KOPT-K1 (cell line): Measurements from ENCODE around the gene CAMK4.
"Not testable (repeated sequence)": the region's sequence is repeated elsewhere in the genome, so short reads cannot be mapped to it uniquely, and the experiment has no call there.

ENCODE experiments used
- H3K27ac ChIP-seq: fragments of 200-600 bp; sonication (generic); 2 replicates; pipeline ENCODE4 v1.5.1; 2016; ENCODE audit warnings: antibody characterized with exemption, mild to moderate bottlenecking, low read depth, low read length; ENCODE audit not compliant: poor library complexity, severe bottlenecking
- H3K36me3 ChIP-seq: fragments of 200-600 bp; sonication (generic); 2 replicates; pipeline ENCODE4 v1.5.1; 2017; ENCODE audit warnings: antibody characterized with exemption, mild to moderate bottlenecking, low read length, moderate library complexity; ENCODE audit not compliant: insufficient read depth
- H3K9me3 ChIP-seq: fragments of 200-600 bp; sonication (generic); 2 replicates; pipeline ENCODE4 v1.5.1; 2017; ENCODE audit warnings: antibody characterized with exemption, low read length, mild to moderate bottlenecking; ENCODE audit not compliant: insufficient read depth, poor library complexity, severe bottlenecking

Gene CAMK4

DNA sequence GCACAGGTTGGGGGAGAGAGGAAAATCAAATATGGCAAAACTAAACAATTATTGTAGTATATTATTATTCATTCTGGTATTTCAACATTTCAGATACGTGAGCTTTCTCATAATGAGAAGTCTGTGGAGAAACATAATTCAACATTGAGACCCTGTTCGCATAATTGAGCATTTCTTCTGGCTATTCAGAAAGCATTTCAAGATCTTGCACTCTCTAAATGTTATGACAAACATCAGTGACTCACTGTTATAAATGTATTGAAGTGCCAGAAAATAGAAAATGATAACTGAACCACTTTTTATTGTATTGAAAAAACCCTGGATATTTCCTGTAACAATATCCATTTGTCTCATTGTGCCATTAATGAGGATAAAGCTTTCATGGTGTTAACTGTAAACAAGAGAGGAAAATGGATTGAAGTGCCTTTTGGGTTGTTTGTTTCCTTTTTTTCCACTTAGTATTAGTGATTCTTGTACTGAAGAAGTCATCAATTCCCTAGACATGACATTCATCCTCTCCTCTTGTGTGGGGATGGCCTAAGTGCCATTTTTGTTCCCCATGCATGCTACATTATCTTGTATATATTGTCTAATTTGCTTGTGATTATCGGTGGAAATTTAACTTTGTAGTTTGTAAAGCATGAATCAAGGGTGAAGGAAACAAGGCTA is 124.6 kb downstream of the CAMK4 start:
- H3K36me3 ChIP-seq = peaks cover 27% of the 10 kb centered on the region
- H3K9me3 ChIP-seq = no peaks in the 10 kb centered on the region
- no peak overlapping the region for H3K27ac ChIP-seq

DNA sequence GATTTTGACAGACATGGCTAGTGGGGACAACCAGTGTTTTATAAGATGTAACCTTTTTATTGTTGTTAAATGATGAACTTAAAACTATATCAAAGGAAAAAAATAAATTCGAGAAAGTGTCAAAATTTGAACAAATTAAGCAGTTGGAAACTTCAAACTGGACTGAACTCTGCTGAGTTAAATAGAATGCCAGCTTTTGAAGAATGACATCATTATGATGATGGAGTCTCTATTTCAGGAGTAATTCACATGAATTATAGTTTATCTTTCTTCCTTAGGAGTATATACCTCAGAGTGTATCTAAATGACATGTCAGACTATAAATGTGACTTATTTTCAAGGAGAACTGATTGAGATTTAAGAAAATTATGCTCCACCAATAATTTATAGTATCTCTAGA is 125.2 kb downstream of the CAMK4 start:
- H3K27ac ChIP-seq = no peak overlapping the region
- peaks cover 27% of the 10 kb centered on the region for H3K36me3 ChIP-seq

DNA sequence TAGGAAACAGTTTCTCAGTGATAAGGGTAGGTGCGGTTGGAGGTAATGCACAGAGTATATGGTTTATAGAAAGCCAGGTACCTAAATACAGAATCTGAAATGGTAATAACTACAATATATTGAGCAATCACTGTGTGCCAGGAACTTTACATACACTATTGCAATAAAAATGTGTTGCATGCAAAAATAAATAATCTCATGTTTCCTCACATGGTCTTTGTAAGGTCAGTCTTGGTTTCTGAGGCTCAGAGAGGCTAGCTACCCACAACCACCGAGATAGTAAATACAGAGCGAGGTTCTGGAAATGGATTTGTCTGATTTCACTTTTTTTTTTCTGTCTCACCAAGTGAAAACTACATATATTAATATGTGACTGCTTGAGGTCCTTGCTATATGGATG is 128.9 kb downstream of the CAMK4 start:
- peaks cover 11% of the 10 kb centered on the region; the same call in 1 of the 2 replicates for H3K36me3 ChIP-seq
- no peak overlapping the region for H3K27ac ChIP-seq
- H3K9me3 ChIP-seq = no peaks in the 10 kb centered on the region

More for the DNA sequence above, 125.2 kb downstream of the CAMK4 start:
- H3K9me3 ChIP-seq = no peaks in the 10 kb centered on the region

DNA sequence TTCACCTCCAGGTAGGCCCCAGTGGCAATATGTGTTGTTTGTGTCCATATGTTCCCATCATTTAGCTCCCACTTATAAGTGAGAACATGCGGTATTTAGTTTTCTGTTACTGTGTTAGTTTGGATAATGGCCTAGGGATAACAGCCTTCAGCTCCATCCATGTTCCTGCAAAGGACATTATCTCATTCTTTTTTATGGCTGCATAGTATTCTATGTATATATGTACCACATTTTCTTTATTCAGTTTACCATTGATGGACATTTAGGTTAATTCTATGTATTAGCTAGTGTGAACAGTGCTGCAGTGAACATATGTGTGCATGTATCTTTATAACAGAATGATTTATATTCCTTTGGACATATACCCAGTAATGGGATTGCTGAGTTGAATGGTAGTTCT is 134.5 kb downstream of the CAMK4 start:
- not testable (repeated sequence) for H3K27ac ChIP-seq, H3K9me3 ChIP-seq, H3K36me3 ChIP-seq

DNA sequence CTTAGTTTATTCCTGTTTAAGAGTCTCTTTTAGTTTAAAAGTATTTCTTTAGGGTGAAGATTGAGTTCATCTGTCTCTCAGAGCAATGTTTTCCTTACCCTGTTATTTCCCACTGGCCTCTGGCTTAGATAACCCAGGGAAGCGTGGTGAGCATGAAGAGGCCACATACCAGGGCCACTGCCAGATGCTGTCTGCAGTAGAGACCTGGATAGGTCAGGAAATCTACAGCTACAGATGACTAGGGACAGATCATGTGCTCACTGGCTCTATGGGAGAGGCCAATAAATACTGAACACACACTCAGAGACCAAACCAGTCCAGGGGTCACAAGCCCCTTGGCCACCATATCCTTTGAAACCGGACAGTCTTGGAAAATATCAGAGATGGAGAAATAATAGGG is 136.0 kb downstream of the CAMK4 start:
- no peak overlapping the region for H3K27ac ChIP-seq
- H3K36me3 ChIP-seq = 0 out of 2 replicates have a peak, but pooled peaks cover under 1% of the 10 kb centered on the region
- H3K9me3 ChIP-seq = no peaks in the 10 kb centered on the region

DNA sequence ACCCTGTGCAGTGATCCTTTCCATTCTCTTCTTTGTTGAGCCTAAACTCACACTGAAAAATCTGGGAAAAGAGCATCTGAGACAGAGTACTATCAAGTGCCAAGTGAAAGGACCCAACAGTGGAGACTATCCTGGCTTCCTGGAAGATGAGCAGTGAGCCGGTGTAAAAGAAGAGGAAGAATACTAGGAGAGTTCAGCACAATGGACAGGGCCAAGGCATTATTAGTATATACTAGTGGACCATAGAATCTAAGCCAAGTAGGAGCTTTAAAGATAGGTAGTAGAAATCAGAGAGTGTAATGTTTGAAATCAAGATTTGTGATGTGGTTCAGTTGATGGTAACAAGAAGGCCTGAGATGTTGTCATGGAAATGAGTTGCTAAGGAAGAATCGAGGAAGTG is 140.8 kb downstream of the CAMK4 start:
- no peak overlapping the region for H3K27ac ChIP-seq
- no peaks in the 10 kb centered on the region for H3K36me3 ChIP-seq

DNA sequence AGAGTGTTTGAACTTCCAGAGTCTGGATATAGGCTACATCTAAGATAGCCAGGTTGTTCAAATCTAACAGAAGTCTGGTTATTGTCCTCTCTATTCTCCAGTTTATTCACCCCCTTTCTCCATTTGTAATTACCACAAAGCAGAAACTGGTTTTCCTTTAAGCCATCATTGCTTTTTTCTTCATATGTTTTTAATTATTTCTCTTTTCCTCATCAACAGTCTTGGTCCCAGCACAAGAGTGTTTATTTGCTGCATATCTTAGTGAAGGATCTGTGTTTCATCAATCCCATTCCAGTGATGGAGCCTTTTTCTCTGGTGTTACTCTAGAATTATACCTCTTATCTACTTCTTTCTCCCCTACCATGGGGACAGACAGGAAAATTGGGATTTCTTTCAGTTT is 142.2 kb downstream of the CAMK4 start:
- H3K27ac ChIP-seq = no peak overlapping the region

More for the DNA sequence above, 140.8 kb downstream of the CAMK4 start:
- no peaks in the 10 kb centered on the region for H3K9me3 ChIP-seq

DNA sequence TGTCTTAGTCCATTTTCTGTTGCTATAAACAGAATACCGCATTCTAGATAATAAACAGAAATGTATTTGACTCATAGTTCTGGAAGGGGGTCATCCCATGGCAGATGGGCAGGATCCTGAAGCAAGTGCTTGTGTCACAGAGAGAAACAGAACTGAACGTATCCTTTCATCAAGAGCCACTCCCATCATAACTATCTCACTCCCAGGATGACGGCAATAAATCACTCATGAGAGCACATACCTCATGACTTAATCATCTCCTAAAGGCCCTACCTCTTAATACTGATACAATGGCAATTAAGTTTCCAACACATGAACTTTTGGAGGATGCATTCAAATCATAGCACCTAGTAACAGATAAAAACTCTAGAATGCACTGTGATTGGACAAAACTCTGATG is 142.9 kb downstream of the CAMK4 start:
- H3K27ac ChIP-seq = no peak overlapping the region
- H3K9me3 ChIP-seq = no peaks in the 10 kb centered on the region
- H3K36me3 ChIP-seq = no peaks in the 10 kb centered on the region

More for the DNA sequence above, 142.2 kb downstream of the CAMK4 start:
- no peaks in the 10 kb centered on the region for H3K9me3 ChIP-seq
- no peaks in the 10 kb centered on the region for H3K36me3 ChIP-seq

DNA sequence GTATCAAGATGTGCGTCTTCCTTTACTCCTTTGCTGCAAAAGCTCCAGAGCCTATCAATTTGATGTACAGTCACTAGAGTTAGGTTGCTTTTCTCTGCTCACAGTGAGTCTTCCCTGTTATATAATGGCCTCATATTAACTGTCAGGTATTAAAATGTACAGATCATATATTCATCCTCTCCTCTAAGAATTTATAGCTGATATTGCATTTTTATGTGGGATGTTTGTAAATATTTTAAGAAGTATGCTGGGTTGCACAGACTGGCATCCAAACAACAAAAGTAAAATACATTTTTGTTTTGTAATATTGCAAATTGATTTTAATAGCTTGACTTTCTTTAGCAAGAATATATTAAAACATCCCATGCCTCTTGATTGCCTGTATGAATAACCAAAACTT is 148.6 kb downstream of the CAMK4 start:
- H3K36me3 ChIP-seq = peaks cover 5% of the 10 kb centered on the region; the same call in 1 of the 2 replicates
- H3K9me3 ChIP-seq = no peaks in the 10 kb centered on the region
- no peak overlapping the region for H3K27ac ChIP-seq

DNA sequence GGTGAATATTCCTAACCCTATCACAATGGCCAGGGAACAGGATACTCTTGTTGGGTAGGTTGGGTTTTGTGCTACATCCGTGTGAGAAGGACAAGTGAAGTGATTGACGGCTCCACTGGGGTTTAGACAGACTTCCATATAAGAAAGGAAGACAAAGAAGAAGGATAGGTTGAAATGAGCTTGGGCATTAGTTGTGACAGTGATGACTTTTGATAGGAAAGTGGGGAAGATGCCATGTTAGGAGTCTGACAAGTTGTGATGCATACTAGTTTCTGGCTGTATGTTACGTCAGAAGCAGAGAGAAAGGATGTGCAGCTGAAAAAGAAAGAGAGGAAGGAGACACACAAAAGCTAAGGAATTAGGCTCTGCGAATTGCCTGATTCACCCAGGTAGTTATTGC is 150.2 kb downstream of the CAMK4 start:
- peaks cover 5% of the 10 kb centered on the region for H3K36me3 ChIP-seq
- no peaks in the 10 kb centered on the region for H3K9me3 ChIP-seq
- no peak overlapping the region for H3K27ac ChIP-seq

DNA sequence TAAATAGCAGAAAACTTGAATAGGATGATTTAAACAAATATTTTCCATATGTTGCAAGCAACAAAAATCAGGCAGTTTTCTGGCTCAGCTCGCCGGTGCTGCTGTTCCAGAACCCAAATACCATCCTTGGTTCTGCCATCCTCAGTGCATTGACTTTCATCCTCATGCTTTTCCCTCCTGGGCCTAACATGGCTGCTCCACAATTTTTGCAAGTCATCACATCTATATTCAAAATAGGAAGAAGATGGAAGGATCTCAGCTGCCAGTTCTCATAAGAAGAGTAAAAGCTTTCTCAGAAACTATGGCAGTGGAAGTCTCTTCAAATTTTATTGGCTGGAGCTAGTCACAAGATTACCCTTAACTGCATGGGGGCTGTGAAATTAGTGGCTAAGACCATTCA is 151.5 kb downstream of the CAMK4 start:
- no peak overlapping the region for H3K27ac ChIP-seq
- H3K36me3 ChIP-seq = peaks cover 5% of the 10 kb centered on the region
- no peaks in the 10 kb centered on the region for H3K9me3 ChIP-seq

DNA sequence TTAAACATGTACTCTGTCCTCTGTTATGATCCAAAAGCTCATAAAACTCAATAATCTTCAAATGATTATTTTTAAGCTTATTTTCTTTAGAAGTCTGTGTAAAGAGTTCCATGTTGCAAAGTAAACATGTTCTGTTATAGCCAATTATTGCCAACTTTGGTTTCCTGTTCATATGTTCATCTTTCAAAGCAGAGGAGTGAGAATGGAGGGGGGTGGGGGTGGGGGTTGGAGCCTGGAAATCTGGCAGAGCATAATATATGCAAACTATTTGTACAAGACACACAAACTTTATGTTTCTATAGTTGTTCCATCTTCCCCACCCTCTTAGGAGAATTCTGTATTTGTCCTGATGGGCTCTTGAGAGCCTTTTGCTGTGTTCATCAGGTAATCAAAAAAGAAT is 153.1 kb downstream of the CAMK4 start:
- Histone ChIP-seq H3K36me3 (peaks cover 5% of the 10 kb centered on the region), H3K27ac (no peak overlapping the region), H3K9me3 (no peaks in the 10 kb centered on the region)

DNA sequence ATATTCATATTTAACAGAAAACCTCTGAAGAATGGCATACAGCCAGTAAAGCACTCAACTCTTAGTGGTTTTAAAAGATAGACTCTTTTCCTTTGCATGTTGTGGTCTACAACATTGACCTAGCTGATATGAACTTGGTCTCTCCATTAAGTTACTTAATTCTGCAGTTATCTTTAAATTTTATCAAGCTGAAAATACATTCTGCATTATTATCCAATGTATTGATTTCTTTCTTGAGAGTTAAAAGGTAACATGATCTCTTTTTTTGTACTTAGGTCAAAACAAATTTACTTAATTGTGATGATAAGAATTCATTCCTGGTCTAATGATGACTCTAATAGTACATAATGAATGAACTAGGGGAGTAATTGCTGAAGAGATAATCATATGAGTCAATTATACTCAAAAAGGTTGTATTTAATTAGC is 155.2 kb downstream of the CAMK4 start:
- H3K36me3 ChIP-seq = peaks cover 5% of the 10 kb centered on the region
- no peak overlapping the region for H3K27ac ChIP-seq
- no peaks in the 10 kb centered on the region for H3K9me3 ChIP-seq

DNA sequence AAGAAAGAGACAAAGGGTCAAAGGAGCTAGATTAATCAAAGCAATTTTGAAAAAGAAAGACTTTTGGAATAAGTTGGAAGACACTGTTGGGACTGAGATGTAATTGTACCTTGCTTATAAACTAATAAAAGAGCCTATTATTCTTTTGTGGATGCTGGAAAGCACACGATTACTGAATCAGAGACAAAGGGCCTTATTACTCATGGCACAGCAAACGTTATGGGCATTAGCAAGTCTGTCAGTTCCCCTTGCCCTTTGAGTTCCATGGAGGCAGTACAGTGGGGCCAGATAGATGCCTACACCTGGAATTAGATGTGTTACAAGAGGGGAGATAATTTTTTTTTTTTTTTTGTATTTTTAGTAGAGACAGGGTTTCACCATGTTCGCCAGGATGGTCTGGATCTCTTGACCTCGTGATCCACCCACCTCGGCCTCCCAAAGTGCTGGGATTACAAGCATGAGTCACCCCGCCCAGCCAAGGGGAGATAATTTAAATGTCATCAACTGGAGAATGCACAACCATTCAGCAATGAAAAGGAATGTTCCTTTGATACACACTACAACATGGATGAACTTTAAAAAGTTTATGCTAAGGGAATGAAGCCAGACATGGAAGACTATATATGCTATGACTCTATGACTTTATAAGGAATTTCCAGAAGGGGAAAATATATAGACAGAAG is 159.2 kb downstream of the CAMK4 start:
- Histone ChIP-seq H3K36me3 (0 out of 2 replicates have a peak, but pooled peaks cover 6% of the 10 kb centered on the region), H3K9me3 (no peaks in the 10 kb centered on the region), H3K27ac (no peak overlapping the region)

DNA sequence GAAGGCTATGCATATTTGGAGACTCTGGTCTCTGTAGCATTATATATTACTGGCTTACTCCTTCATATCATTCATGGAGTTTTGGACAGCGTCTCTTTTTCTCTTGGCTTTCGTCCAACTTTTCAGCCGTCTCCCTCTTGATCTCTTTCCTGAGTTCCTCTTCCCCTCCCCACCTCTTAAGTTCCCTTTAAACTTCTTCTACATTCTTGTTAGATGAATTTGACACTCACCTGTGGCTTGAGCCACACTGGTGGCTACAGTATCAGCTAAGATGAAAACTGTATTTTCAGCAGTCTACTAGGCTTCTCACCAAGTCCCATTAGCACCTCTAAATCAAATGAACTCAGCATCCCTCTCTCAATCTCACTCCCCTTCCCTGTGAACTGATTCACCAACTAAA is 160.0 kb downstream of the CAMK4 start:
- Histone ChIP-seq H3K9me3 (no peaks in the 10 kb centered on the region), H3K27ac (no peak overlapping the region), H3K36me3 (0 out of 2 replicates have a peak, but pooled peaks cover 8% of the 10 kb centered on the region)

DNA sequence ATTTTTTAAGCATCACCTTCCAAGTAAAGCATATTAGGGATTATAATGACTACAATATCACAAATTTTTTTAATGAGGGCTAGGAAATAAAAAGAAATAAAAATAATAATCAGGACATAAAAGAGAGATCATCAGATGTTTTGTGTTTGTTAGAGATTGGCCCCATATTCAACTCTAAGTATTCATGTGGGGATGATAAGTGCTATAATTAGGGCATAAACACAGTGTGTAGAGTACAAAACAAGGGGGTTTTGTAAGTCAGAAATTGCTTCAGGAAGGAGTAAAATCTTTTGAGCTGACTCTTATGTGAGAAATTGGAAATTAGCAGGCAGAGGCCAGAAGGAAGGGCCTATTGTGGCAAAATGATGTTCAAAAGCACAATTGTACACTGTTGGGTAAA is 160.9 kb downstream of the CAMK4 start:
- Histone ChIP-seq H3K9me3 (no peaks in the 10 kb centered on the region), H3K36me3 (peaks cover 8% of the 10 kb centered on the region; the same call in 1 of the 2 replicates), H3K27ac (no peak overlapping the region)
